Skeletal muscle satellite cell (primary cell): Measurements from ENCODE around the gene IER3.

Source experiments
- H3K27me3 ChIP-seq: 2 replicates; pipeline ENCODE4 v1.7.0; 2013; ENCODE audit warnings: low read length; ENCODE audit not compliant: control insufficient read depth, insufficient read depth
- H3K36me3 ChIP-seq: 2 replicates; pipeline ENCODE4 v1.7.0; 2013; ENCODE audit warnings: mild to moderate bottlenecking, control low read depth, low read length; ENCODE audit not compliant: insufficient read depth
- H3K4me1 ChIP-seq: 2 replicates; pipeline ENCODE4 v1.7.0; 2013; ENCODE audit warnings: low read length; ENCODE audit not compliant: control insufficient read depth, insufficient read depth
- H3K4me2 ChIP-seq: 2 replicates; pipeline ENCODE4 v1.7.0; 2013; ENCODE audit warnings: mild to moderate bottlenecking, low read length
- H3K4me3 ChIP-seq: 2 replicates; pipeline ENCODE4 v1.7.0; 2013; ENCODE audit warnings: low read length
- H3K9ac ChIP-seq: 2 replicates; pipeline ENCODE4 v1.7.0; 2013; ENCODE audit warnings: mild to moderate bottlenecking, low read depth, low read length, moderate library complexity
- H3K9me3 ChIP-seq: replicated peaks from 2 replicates; pipeline ENCODE4 v1.7.0; 2013; ENCODE audit warnings: mild to moderate bottlenecking, control low read depth, low read length

Gene IER3

GRCh38 chr6:30779850-30780641, 35.7 kb upstream of the IER3 start:
- H3K9me3 ChIP-seq = no peaks in the 10 kb centered on the region
- H3K4me3 ChIP-seq = no peak overlapping the region
- peak overlapping the region; percentile 68 for H3K9ac ChIP-seq
- peaks cover 54% of the 10 kb centered on the region for H3K4me1 ChIP-seq
- H3K4me2 ChIP-seq = no peak overlapping the region
- no peaks in the 10 kb centered on the region for H3K36me3 ChIP-seq
- H3K27me3 ChIP-seq = no peaks in the 10 kb centered on the region

DNA sequence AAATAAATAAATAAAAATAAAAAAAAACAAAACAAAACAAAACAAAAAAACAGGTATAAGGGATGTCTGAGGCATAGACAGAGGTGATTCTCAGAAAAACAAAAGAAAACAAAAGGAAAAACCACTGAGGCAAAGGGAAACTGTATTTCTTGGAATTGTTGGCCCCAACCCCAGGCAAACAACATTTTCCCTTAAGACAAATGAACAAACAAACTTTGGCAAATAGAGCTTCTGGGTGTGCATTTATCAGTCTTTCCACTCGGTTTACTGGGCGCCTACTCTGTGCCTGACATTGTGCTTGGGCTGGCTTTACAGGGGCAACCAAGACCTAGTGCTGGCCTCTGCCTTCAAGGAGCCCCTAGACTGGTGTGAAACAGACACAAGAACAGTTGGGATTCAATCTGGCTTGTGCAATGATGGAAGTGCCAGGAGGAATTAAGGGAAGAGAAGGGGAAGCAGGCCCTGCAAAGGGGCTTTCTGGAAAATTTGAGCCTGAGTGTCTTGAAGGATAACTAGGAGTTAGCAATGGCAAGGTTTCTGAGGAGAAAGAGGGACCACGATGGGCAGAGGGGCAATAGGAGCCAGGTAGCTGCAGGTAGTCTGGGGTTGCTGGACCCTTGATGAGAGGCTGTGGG, 33.8 kb upstream of the IER3 start:
- no peaks in the 10 kb centered on the region for H3K27me3 ChIP-seq
- H3K9ac ChIP-seq = peak overlapping the region; percentile 68
- peaks cover 52% of the 10 kb centered on the region for H3K4me1 ChIP-seq
- H3K9me3 ChIP-seq = no peaks in the 10 kb centered on the region
- no peak overlapping the region for H3K4me3 ChIP-seq
- H3K36me3 ChIP-seq = no peaks in the 10 kb centered on the region
- H3K4me2 ChIP-seq = peak overlapping the region; percentile 17

- peaks cover 42% of the 10 kb centered on the region for H3K4me1 ChIP-seq
- no peak overlapping the region for H3K9ac ChIP-seq
- H3K27me3 ChIP-seq = no peaks in the 10 kb centered on the region
- no peak overlapping the region for H3K4me3 ChIP-seq
- H3K9me3 ChIP-seq = no peaks in the 10 kb centered on the region
- no peaks in the 10 kb centered on the region for H3K36me3 ChIP-seq
- no peak overlapping the region for H3K4me2 ChIP-seq
These were observed 32.8 kb upstream of the IER3 start for GRCh38 chr6:30777155-30777485.

- no peaks in the 10 kb centered on the region for H3K36me3 ChIP-seq
- H3K4me2 ChIP-seq = no peak overlapping the region
- no peaks in the 10 kb centered on the region for H3K27me3 ChIP-seq
- H3K9ac ChIP-seq = no peak overlapping the region
- peaks cover 36% of the 10 kb centered on the region for H3K4me1 ChIP-seq
- H3K4me3 ChIP-seq = no peak overlapping the region
- no peaks in the 10 kb centered on the region for H3K9me3 ChIP-seq
These were observed 32.2 kb upstream of the IER3 start for GRCh38 chr6:30776390-30777154.

DNA sequence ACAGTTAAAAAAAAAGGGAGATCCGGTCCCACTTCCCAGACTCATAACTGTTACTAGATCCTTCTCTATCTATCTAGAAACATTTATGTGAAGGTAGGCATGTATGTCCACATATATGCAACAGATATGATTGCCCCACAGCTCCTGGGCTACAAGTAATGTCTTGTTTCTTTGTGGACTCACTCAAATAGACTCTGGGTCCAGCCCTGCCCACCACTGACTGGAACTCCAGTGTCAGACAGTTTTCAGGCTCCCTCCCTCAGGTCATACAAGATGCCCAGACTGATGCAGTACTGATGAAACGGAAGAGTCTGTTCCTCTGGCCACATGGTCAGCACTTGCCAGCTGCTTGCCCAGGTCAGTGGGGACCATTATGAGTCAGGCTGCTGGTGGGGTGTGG, 30.8 kb upstream of the IER3 start:
- Histone ChIP-seq H3K36me3 (no peaks in the 10 kb centered on the region), H3K9ac (no peak overlapping the region), H3K27me3 (no peaks in the 10 kb centered on the region), H3K4me1 (peaks cover 28% of the 10 kb centered on the region), H3K4me3 (no peak overlapping the region), H3K9me3 (no peaks in the 10 kb centered on the region), H3K4me2 (no peak overlapping the region)

DNA sequence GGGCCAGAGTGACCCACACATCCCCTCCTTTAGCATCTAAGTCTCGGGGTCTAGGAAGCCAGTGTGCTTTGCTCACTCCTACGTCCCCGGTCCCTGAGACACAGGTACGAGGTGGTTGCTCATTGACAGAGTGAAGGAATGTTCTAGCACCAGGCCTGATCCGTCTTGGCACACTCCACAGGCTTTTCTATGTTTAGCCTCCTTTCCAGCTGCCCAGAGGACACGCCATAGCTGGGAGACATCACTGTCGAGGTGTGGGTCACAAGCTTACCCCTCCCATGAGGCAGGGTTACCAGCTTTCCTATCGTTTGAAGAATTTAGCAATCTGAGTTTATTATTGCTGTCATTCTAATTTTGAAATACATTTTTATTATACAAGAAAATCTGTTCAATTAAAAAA, 30.4 kb upstream of the IER3 start:
- H3K9me3 ChIP-seq = no peaks in the 10 kb centered on the region
- H3K4me1 ChIP-seq = peaks cover 28% of the 10 kb centered on the region
- H3K4me3 ChIP-seq = no peak overlapping the region
- H3K9ac ChIP-seq = no peak overlapping the region
- H3K36me3 ChIP-seq = no peaks in the 10 kb centered on the region
- H3K27me3 ChIP-seq = no peaks in the 10 kb centered on the region
- H3K4me2 ChIP-seq = no peak overlapping the region

- Histone ChIP-seq H3K4me3 (no peak overlapping the region), H3K9me3 (no peaks in the 10 kb centered on the region), H3K27me3 (no peaks in the 10 kb centered on the region), H3K4me1 (peaks cover 25% of the 10 kb centered on the region), H3K36me3 (no peaks in the 10 kb centered on the region), H3K9ac (peak overlapping the region; percentile 79), H3K4me2 (no peak overlapping the region)
These were observed 26.2 kb upstream of the IER3 start for GRCh38 chr6:30770592-30770991.

GRCh38 chr6:30769853-30770524, 25.6 kb upstream of the IER3 start:
- Histone ChIP-seq H3K4me2 (peak overlapping the region; percentile 63), H3K9ac (peak overlapping the region; percentile 79), H3K9me3 (no peaks in the 10 kb centered on the region), H3K36me3 (no peaks in the 10 kb centered on the region), H3K4me3 (no peak overlapping the region), H3K4me1 (peaks cover 25% of the 10 kb centered on the region), H3K27me3 (no peaks in the 10 kb centered on the region)

DNA sequence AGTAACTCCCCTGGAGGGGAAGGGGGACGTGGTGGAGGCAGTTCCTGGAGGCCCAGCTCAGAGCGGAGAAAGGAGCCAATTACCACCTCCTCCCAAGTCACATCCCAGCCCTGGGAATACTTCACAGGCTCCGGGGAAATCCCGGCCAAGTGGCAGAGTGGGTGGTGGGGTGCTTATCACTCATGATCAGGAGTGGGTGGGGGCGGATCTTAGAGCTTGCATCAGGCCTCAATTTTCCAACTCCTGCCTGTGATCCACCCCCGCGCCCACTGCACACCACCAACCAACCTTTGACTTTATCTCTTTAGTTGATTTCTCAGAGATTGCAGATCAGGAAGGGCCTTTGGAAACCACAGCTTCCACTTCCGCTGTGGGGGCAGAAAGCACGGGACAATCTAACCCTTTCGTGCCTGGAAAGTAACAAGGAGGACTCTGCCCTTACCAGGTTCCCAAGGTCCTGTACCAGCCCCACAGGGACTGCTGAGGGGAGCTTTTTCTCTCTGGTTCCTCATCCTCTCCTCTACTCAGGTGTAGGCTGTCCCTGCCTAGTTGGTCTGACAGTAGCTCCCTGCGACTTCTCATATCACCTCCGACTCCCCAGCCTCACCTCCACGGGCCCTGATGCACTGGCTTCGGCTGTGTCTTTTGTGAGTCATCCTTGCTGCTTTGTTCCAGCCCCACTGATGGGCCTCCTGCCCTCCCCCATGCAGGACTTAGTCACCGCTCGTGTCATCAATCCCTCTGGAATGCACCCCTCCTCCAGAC, 24.9 kb upstream of the IER3 start:
- no peaks in the 10 kb centered on the region for H3K27me3 ChIP-seq
- peaks cover 29% of the 10 kb centered on the region for H3K4me1 ChIP-seq
- H3K9me3 ChIP-seq = no peaks in the 10 kb centered on the region
- peak overlapping the region; percentile 84 for H3K4me2 ChIP-seq
- H3K36me3 ChIP-seq = no peaks in the 10 kb centered on the region
- peak overlapping the region; percentile 79 for H3K9ac ChIP-seq
- peak overlapping the region; percentile 41 for H3K4me3 ChIP-seq

DNA sequence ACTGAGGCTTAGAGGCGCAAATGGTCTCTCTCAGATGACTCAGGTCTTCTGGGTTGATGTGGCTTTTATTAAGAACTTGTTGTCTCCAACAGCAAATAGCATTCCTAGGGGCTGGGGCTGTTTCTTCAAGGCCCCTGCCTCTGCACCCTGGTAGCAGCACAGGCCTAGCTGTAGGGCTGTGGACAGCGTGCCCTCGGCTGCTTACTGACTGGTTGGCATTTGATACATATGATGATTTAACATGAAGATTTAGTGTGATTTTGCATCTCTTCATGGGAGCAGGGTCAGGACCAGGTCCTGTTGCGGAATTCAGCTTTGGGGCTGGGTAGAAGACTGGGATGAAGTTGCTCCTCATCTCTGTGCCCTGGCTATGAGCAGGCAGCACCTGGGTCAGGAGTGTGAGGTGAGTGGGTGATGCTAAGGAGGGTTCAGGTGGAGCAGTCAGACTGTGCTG, 24.3 kb upstream of the IER3 start:
- peak overlapping the region; percentile 84 for H3K4me2 ChIP-seq
- H3K27me3 ChIP-seq = no peaks in the 10 kb centered on the region
- peaks cover 35% of the 10 kb centered on the region for H3K4me1 ChIP-seq
- no peaks in the 10 kb centered on the region for H3K9me3 ChIP-seq
- peak overlapping the region; percentile 35 for H3K4me3 ChIP-seq
- peak overlapping the region; percentile 79 for H3K9ac ChIP-seq
- no peaks in the 10 kb centered on the region for H3K36me3 ChIP-seq

- no peaks in the 10 kb centered on the region for H3K27me3 ChIP-seq
- H3K4me1 ChIP-seq = peaks cover 38% of the 10 kb centered on the region
- H3K9me3 ChIP-seq = no peaks in the 10 kb centered on the region
These were observed 23.6 kb upstream of the IER3 start for GRCh38 chr6:30767944-30768301.

More at GRCh38 chr6:30767944-30768301, 23.6 kb upstream of the IER3 start:
- no peak overlapping the region for H3K4me2 ChIP-seq
- H3K9ac ChIP-seq = no peak overlapping the region
- no peaks in the 10 kb centered on the region for H3K36me3 ChIP-seq
- no peak overlapping the region for H3K4me3 ChIP-seq
